OCI-LY3 (cell line): ENCODE measurements around the gene SAMD4B.

Source experiments
- H2AFZ ChIP-seq: fragments of 200-600, 300-600 bp; shearing (Covaris generic); 2 replicates; pipeline ENCODE4 v1.6.0; 2014; ENCODE audit warnings: antibody characterized with exemption, low read depth, low read length
- H3K27ac ChIP-seq: fragments of 200-600, 300-600 bp; sonication (generic); 2 replicates; pipeline ENCODE4 v1.5.1; 2014; ENCODE audit warnings: mild to moderate bottlenecking, low read length, moderate library complexity, mixed read lengths
- H3K27me3 ChIP-seq: fragments of 200-600, 300-600 bp; sonication (generic); 2 replicates; pipeline ENCODE4 v1.6.1; 2014; ENCODE audit warnings: low read depth, low read length, mixed read lengths
- H3K36me3 ChIP-seq: fragments of 200-600, 300-600 bp; sonication (generic); replicated peaks from 2 replicates; pipeline ENCODE3; 2014; ENCODE audit warnings: low read depth, low read length, mixed read lengths
- H3K4me1 ChIP-seq: fragments of 300-600, 200-600 bp; sonication (generic); 2 replicates; pipeline ENCODE4 v1.6.1; 2014; ENCODE audit warnings: low read length, mixed read lengths
- H3K4me2 ChIP-seq: fragments of 200-600, 300-600 bp; sonication (generic); 2 replicates; pipeline ENCODE4 v1.6.1; 2014; ENCODE audit warnings: low read length, mixed read lengths
- H3K4me3 ChIP-seq: fragments of 300-600, 200-600 bp; sonication (generic); 2 replicates; pipeline ENCODE4 v1.5.1; 2014; ENCODE audit warnings: antibody characterized with exemption, mild to moderate bottlenecking, low read length, moderate library complexity
- H3K79me2 ChIP-seq: fragments of 300-600, 200-600 bp; shearing (Covaris generic); 2 replicates; pipeline ENCODE4 v1.6.1; 2014; ENCODE audit warnings: mild to moderate bottlenecking, low read length, mixed read lengths
- H3K9ac ChIP-seq: fragments of 300-600, 200-600 bp; shearing (Covaris generic); 2 replicates; pipeline ENCODE4 v1.6.0; 2014; ENCODE audit warnings: mild to moderate bottlenecking, low read length, moderate library complexity
- H3K9me3 ChIP-seq: fragments of 200-600, 300-600 bp; shearing (Covaris generic); 2 replicates; pipeline ENCODE4 v1.6.1; 2014; ENCODE audit warnings: low read length, mixed read lengths; ENCODE audit not compliant: insufficient read depth
- H4K20me1 ChIP-seq: fragments of 200-600, 300-600 bp; sonication (generic); 2 replicates; pipeline ENCODE4 v1.6.1; 2016; ENCODE audit warnings: low read length, mixed read lengths; ENCODE audit not compliant: insufficient read depth
- EZH2phosphoT487 ChIP-seq: fragments of 200-600 bp; shearing (Covaris generic); IDR thresholded peaks from 2 replicates; pipeline ENCODE4 v1.6.1; 2018; ENCODE audit warnings: antibody characterized with exemption, mixed run types, low read depth
- TF ChIP-seq, protein P1 (sequence below): fragments of 200-600, 300-600 bp; sonication (generic); IDR thresholded peaks from 2 replicates; pipeline ENCODE4 v1.5.1; 2014; ENCODE audit warnings: antibody characterized with exemption, low read length, low read depth

Gene SAMD4B

DNA sequence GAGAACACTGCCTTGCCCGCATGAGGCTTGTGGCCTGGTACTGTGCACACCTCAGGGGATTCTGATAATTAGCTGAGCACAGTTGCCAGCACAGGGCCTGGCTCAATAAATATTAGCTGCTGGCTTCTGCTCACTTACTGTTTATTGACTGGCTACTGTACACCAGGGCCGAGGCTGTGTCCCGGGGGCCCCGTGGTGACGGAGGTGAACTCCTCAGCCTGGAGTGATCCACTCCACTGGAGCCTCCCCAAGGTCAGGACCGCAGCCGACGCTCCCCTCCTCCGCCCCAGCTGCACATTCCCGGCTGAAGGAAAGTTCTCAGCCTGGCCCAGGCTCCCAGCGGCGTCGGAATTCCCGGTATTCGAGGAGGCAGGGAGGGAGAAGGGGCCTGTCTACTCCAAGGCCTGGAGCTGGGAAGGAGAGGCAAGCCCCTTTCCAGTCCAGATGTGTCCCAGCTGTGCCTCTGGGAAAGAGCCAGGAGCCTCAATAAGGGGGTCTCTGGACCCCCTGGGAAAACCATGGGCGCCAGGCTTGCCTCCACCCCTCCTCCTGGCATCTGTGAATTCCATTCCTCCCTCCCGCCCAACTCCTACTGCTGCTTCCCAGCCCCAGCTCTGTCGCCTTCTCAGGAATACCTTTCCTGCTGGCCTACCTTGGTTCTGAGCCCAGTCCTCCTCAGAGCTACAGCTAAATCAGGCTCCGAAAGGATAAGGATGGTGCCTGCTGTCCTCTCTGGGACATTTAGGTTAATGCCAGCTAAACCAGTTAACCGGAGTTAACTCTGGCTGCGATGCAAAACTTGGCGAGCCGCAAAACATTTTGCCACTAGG is 86.3 kb downstream of the SAMD4B start:
- Histone ChIP-seq H3K79me2 (peaks cover 4% of the 10 kb centered on the region), H3K4me3 (no peak overlapping the region), H3K27ac (no peak overlapping the region), H3K4me2 (no peak overlapping the region), H3K9ac (no peak overlapping the region), H3K36me3 (peaks cover 26% of the 10 kb centered on the region), H3K27me3 (no peaks in the 10 kb centered on the region), H3K9me3 (no peaks in the 10 kb centered on the region), H4K20me1 (peaks cover 12% of the 10 kb centered on the region), H2AFZ (no peak overlapping the region), H3K4me1 (peaks cover 28% of the 10 kb centered on the region)
- TF ChIP-seq, protein P1, sequence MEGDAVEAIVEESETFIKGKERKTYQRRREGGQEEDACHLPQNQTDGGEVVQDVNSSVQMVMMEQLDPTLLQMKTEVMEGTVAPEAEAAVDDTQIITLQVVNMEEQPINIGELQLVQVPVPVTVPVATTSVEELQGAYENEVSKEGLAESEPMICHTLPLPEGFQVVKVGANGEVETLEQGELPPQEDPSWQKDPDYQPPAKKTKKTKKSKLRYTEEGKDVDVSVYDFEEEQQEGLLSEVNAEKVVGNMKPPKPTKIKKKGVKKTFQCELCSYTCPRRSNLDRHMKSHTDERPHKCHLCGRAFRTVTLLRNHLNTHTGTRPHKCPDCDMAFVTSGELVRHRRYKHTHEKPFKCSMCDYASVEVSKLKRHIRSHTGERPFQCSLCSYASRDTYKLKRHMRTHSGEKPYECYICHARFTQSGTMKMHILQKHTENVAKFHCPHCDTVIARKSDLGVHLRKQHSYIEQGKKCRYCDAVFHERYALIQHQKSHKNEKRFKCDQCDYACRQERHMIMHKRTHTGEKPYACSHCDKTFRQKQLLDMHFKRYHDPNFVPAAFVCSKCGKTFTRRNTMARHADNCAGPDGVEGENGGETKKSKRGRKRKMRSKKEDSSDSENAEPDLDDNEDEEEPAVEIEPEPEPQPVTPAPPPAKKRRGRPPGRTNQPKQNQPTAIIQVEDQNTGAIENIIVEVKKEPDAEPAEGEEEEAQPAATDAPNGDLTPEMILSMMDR: no peak
- no peak for TF ChIP-seq EZH2phosphoT487

DNA sequence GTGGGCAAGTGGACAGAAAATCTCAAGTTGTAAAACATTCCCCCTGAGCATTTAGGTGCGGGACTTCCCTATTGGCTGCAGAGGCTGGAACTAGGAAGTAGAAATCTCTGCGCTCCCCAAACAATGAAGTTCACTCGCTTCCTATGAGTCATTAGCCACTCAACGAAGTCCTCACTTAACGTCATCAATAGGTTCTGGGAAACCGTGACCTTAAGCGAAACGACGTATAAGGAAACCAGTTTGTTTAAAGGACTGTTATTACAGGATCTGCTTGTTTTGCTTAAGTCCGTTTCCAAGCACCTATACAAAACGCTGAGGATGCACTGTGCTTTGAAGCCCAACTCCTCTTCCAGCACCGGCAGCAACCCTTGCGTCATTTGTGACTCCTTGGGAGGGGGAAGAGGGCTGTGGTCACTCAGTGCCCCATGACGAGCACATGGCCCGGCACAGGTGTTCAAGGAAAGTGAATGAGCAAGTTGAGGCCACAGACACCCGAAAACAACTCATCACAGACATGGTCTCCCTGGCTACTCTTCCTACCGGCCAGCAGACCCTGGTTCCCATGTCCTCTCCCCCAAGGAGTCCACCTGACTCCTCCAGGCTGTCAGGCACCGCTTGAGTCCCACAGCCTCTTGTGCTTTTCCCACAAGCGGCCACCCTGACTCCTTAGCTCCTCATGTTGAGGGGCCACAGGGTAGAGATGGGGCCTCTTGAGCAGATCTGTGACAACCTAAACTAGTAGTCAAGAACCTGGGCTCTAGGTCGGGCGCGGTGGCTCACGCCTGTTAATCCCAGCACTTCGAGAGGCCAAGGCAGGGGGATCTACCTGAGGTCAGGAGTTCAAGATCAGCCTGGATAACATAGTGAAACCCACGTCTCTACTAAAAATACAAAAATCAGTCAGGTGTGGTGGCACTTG is 88.7 kb downstream of the SAMD4B start:
- Histone ChIP-seq H3K4me3 (peak overlapping the region; percentile 1; the same call in 1 of the 2 replicates), H3K4me1 (peaks cover 42% of the 10 kb centered on the region), H3K4me2 (peak overlapping the region; percentile 55), H3K9me3 (no peaks in the 10 kb centered on the region), H3K27ac (peak overlapping the region; percentile 73), H3K36me3 (peaks cover 35% of the 10 kb centered on the region), H3K9ac (peak overlapping the region; percentile 3; the same call in 1 of the 2 replicates), H3K27me3 (no peaks in the 10 kb centered on the region), H2AFZ (no peak overlapping the region), H4K20me1 (peaks cover 24% of the 10 kb centered on the region), H3K79me2 (peaks cover 27% of the 10 kb centered on the region)
- TF ChIP-seq, protein P1: no peak
- no peak for TF ChIP-seq EZH2phosphoT487

DNA sequence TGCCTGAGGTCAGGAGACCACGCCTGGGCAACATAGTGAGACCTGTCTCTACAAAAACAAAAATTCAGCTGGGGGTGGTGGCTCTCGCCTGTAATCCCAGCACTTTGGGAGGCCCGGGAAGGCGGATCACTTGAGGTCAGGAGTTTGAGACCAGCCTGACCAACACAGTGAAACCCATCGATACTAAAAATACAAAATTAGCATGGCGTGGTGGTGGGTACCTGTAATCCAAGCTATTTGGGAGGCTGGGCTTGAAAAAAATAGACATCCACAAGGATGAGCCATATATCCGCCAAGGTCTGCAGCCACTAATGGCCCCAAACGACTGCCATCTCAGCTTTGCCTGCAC is 90.4 kb downstream of the SAMD4B start:
- H3K9ac ChIP-seq: no peak overlapping the region
- no peak overlapping the region for H2AFZ ChIP-seq
- H3K4me2 ChIP-seq: no peak overlapping the region
- H3K79me2 ChIP-seq: peaks cover 30% of the 10 kb centered on the region
- H3K36me3 ChIP-seq: peaks cover 35% of the 10 kb centered on the region
- TF ChIP-seq, protein P1: no peak
- no peak for TF ChIP-seq EZH2phosphoT487
- peaks cover 20% of the 10 kb centered on the region for H4K20me1 ChIP-seq
- H3K27ac ChIP-seq: no peak overlapping the region
- no peak overlapping the region for H3K4me3 ChIP-seq
- H3K27me3 ChIP-seq: no peaks in the 10 kb centered on the region
- no peaks in the 10 kb centered on the region for H3K9me3 ChIP-seq
- H3K4me1 ChIP-seq: peaks cover 47% of the 10 kb centered on the region
